ENCODE results near the gene ZNRF3.

ZNRF3 gene

DNA sequence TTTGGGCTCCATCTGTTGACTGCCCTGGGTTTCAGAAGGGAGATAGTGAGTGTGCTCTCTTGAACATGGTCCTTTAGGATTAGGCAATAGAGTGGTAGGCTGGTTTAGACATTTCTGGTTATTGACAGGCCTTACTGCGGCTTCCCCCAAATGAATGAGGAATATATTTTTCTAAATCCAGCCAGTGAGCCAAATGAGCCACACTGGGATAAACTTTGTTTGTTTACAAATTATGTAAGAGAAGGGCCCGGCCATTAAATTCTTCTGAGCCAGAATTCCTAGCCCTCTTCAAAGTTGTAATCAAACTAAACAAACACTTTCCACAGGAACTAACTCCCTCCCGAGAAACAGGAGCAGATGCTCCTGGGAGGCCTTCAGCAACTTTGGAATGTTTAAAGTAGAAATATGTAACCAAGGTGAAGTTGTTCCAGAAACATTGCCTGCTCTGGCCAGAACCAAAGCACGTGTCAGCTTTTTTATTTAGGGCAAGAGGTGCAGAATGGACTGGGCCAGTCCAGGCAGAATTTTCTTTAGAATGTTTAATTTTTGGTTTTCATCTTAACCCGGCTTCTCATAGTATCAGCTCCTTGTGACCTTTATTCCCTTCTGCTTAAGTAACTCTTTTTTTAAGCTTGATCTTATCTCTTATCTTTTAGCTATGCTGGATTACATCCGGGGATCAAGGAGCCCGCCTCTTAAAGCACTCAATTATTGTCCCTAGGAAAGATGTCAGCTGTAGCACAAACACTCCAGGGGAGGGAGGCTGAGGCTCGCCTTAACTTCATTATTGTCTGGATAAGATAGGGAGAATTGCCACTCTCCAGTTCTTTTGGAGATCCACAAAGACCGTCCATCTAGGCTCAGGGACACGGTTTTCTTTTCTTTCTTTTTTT lies 28.7 kb downstream of the ZNRF3 start:
- DNase-seq (ENCODE audit: low read depth in 2 of 2): peak; percentile 32 to 62
- no peak overlapping the region for H3K4me3 ChIP-seq (replicated peaks in 1 of 2; ENCODE audit: low read depth in 2 of 2, low read length in 2 of 2)
- TF ChIP-seq, protein P1, sequence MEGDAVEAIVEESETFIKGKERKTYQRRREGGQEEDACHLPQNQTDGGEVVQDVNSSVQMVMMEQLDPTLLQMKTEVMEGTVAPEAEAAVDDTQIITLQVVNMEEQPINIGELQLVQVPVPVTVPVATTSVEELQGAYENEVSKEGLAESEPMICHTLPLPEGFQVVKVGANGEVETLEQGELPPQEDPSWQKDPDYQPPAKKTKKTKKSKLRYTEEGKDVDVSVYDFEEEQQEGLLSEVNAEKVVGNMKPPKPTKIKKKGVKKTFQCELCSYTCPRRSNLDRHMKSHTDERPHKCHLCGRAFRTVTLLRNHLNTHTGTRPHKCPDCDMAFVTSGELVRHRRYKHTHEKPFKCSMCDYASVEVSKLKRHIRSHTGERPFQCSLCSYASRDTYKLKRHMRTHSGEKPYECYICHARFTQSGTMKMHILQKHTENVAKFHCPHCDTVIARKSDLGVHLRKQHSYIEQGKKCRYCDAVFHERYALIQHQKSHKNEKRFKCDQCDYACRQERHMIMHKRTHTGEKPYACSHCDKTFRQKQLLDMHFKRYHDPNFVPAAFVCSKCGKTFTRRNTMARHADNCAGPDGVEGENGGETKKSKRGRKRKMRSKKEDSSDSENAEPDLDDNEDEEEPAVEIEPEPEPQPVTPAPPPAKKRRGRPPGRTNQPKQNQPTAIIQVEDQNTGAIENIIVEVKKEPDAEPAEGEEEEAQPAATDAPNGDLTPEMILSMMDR (IDR thresholded peaks at IDR 0.05; ENCODE audit: low read depth, low read length): no peak

DNA sequence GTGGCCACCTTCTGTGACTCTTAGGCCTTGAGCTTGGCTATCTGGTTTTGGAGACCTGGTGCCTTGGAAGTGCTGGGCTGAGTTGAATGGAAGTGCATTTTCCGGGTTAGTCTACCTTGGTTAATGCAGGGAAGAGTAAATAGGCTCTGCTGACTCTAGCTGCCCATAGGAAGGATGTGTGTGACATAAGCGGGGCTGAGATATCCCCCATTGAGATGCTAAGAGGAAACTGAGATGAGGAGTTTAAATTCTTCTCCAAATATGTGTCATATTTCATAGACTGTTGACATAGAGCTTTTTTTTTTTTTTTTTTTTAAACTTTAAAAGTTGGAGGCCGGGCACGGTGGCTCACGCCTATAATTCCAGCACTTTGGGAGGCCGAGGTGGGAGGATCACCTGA lies 30.8 kb downstream of the ZNRF3 start:
- no peak overlapping the region for H3K4me3 ChIP-seq (replicated peaks in 1 of 2; ENCODE audit: low read depth in 2 of 2, low read length in 2 of 2)
- DNase-seq (ENCODE audit: low read depth in 2 of 2): no peak
- TF ChIP-seq, protein P1 (IDR thresholded peaks at IDR 0.05; ENCODE audit: low read depth, low read length): no peak

DNA sequence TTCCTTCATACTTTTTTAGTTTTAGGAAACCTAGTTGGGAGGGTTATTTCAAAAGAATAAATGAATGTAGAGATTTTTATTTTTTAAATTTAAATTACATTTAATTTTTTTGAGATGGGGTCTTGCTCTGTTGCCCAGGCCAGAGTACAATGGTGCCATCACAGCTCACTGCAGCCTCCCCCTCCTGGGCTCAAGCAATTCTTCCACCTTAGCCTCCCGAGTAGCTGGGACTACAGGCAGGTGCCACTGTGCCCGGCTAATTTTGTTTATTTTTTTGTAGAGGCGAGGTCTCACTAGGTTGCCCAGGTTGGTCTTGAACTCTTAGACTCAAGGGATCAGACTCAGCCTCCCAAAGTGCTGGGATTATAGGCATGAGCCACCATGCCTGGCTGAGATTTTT lies 32.6 kb downstream of the ZNRF3 start:
- TF ChIP-seq, protein P1 (IDR thresholded peaks at IDR 0.05; ENCODE audit: low read depth, low read length): no peak
- DNase-seq (ENCODE audit: low read depth in 2 of 2): no peak
- no peak overlapping the region for H3K4me3 ChIP-seq (replicated peaks in 1 of 2; ENCODE audit: low read depth in 2 of 2, low read length in 2 of 2)

DNA sequence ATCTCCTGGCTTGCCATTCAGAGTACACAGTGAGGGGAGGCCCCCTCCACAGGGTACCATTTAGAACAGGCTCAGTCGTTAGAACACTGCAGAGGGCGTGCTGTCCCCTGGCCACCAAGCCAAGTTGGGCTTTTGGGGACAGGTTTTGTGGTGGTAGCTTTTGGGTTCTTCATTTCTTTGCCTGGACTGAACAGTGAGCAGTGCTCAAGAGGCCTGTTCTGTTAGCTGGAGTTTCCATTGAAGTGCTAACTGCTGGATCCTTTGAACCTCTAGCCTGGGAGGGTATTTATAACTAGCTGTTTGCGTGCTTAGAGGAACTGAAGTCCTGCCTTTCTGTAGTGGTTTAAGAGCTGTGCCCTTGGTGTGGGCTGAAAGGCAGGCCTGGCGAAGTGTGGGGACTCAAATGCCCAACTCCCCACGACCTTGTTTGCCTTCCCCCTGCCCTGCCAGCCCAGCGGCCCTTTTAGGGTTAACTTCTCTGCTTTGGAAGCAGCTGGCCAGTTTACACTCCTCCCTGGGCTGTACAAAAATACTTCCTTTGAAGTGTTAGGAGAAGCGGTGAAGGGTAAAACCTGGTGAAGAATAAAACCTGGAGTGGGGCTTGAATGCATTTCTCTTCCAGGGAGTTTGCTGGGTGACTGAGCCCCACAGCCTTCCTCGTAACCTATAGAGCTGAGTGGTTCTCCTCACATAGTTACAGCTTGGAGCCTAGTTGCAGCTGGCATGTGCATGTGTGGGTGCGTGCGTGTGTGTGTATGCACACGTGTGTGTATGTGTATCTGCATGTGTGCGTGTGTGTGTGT lies 34.6 kb downstream of the ZNRF3 start:
- DNase-seq (ENCODE audit: low read depth in 2 of 2): peak in 1 of 2 donors; percentile 46
- TF ChIP-seq, protein P1 (IDR thresholded peaks at IDR 0.05; ENCODE audit: low read depth, low read length): no peak

DNA sequence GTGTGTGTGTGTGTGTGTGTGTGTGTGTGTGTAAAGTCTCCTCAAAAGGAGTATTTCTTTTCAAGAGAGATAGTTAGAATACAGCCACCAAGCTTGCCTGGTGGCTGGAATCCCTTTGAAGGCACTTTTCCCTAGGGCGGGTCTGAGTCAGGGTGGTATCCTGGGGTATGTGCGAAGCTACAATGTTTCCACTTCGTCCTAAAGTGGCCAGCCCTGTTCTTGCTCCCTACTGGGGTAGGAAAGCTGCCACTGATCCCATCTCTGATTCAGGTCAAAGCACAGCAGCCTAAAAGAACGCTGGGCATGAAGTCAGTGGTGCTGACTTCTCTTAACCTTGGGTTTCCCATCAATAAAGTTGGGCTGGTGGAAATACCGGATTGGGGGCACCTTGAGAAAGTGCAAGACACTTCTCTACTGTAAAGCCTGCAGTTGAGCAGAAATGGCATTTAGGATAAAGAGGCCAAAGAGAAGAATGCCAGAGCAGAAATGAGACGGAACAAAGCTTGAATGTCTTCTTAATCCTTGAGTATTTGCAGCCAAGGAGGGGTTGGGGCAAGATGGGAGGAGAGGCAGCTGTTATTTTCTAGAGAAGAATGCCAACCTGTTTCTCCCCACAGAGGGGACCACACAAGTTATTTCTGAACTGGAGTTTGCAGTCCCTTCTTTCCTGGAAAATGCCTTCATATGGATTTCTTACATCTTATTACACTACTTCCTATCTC lies 35.3 kb downstream of the ZNRF3 start:
- no peak for DNase-seq (ENCODE audit: low read depth in 2 of 2)
- TF ChIP-seq, protein P1 (IDR thresholded peaks at IDR 0.05; ENCODE audit: low read depth, low read length): no peak
- H3K4me3 ChIP-seq (replicated peaks in 1 of 2; ENCODE audit: low read depth in 2 of 2, low read length in 2 of 2): no peak overlapping the region

More for the DNA sequence above, 34.6 kb downstream of the ZNRF3 start:
- H3K4me3 ChIP-seq (replicated peaks in 1 of 2; ENCODE audit: low read depth in 2 of 2, low read length in 2 of 2): no peak overlapping the region

DNA sequence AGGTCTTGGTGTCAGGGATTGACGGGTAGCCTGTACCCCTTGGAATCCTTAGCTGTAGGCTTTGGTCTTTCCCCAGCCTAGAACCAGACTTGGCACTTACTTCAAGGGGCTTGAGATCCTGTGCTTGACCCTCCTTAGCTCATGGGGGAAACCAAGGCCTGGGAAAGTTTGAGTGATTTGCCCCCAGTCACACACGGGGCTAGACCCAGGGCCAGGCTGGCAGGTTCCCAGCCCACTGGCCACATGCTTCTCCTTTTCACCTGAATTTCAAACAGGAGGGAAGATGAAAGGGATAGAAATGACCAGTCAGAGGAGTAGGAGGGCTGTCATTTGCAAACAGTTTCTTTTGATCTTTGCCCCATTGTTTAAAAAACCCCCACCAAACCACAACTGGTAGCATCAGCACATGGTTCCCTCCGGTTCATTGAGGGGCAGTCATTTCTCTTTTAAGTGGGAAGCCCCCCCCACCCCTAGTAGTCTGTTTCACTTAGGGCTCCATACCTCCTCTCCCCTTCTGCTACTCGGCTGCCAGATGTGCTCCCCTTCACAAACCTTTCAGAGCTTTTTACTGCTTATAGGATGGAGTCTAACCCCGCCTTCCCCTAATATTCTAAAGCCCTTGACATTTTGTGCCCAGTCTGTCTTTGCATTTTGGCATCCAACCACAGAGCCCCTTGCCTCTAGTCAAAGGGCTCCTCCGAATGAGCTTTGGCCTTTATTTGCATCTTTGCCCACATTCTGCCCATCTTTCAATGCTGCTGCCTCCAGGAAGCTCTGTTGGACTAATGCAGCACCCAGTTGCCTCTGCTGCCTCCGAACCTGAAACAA lies 37.6 kb downstream of the ZNRF3 start:
- no peak for DNase-seq (ENCODE audit: low read depth in 2 of 2)
- H3K4me3 ChIP-seq (replicated peaks in 1 of 2; ENCODE audit: low read depth in 2 of 2, low read length in 2 of 2): no peak overlapping the region
- TF ChIP-seq, protein P1 (IDR thresholded peaks at IDR 0.05; ENCODE audit: low read depth, low read length): no peak

Measured in cardiac fibroblast (primary cell).